Measurements from ENCODE around the gene FXYD3.

- TF ChIP-seq EZH2 (IDR thresholded peaks at IDR 0.05): no peak
- no peak for TF ChIP-seq CTCF (IDR thresholded peaks at IDR 0.05)
- TF ChIP-seq EZH2phosphoT487 (IDR thresholded peaks at IDR 0.05): no peak
Measured at GRCh38 chr19:35110974-35111373, 4.6 kb upstream of the FXYD3 start.
